ENCODE data around the gene COL20A1.

The COL20A1 gene

GRCh38 chr20:63288581-63289251 lies 4.3 kb upstream of the COL20A1 start:
- Mint-ChIP-seq H3K4me1 (ENCODE audit: low read depth) (no peaks in the 10 kb centered on the region), H3K27me3 (peaks cover 6% of the 10 kb centered on the region), H3K9me3 (no peaks in the 10 kb centered on the region), H3K27ac (no peak overlapping the region), H3K4me3 (no peak overlapping the region), H3K36me3 (ENCODE audit: low read depth) (peaks cover 60% of the 10 kb centered on the region)
- intact Hi-C loops (cut with micrococcal nuclease): no loop called here

- Mint-ChIP-seq H3K27me3 (peaks cover 11% of the 10 kb centered on the region), H3K9me3 (no peaks in the 10 kb centered on the region), H3K27ac (no peak overlapping the region), H3K36me3 (ENCODE audit: low read depth) (peaks cover 52% of the 10 kb centered on the region), H3K4me1 (ENCODE audit: low read depth) (no peaks in the 10 kb centered on the region), H3K4me3 (no peak overlapping the region)
- intact Hi-C loops (cut with micrococcal nuclease): no loop called here
Measured at GRCh38 chr20:63289311-63290135, 3.5 kb upstream of the COL20A1 start.

- no peaks in the 10 kb centered on the region for H3K9me3 Mint-ChIP-seq
- no peak overlapping the region for H3K4me3 Mint-ChIP-seq
- peaks cover 17% of the 10 kb centered on the region for H3K27me3 Mint-ChIP-seq
- intact Hi-C loops (cut with micrococcal nuclease): no loop called here
- H3K27ac Mint-ChIP-seq: peak overlapping the region; percentile 35
- no peaks in the 10 kb centered on the region for H3K4me1 Mint-ChIP-seq (ENCODE audit: low read depth)
- peaks cover 45% of the 10 kb centered on the region for H3K36me3 Mint-ChIP-seq (ENCODE audit: low read depth)
Measured at GRCh38 chr20:63290136-63290676, 2.8 kb upstream of the COL20A1 start.

GRCh38 chr20:63290677-63291472 lies 2.1 kb upstream of the COL20A1 start:
- no peak overlapping the region for H3K4me3 Mint-ChIP-seq
- H3K27ac Mint-ChIP-seq: peak overlapping the region; percentile 35
- intact Hi-C loops (cut with micrococcal nuclease): no loop called here
- H3K9me3 Mint-ChIP-seq: no peaks in the 10 kb centered on the region
- peaks cover 38% of the 10 kb centered on the region for H3K36me3 Mint-ChIP-seq (ENCODE audit: low read depth)
- H3K27me3 Mint-ChIP-seq: peaks cover 23% of the 10 kb centered on the region
- H3K4me1 Mint-ChIP-seq (ENCODE audit: low read depth): no peaks in the 10 kb centered on the region

- Mint-ChIP-seq H3K27ac (no peak overlapping the region), H3K4me3 (no peak overlapping the region), H3K4me1 (ENCODE audit: low read depth) (no peaks in the 10 kb centered on the region), H3K36me3 (ENCODE audit: low read depth) (peaks cover 29% of the 10 kb centered on the region), H3K27me3 (peaks cover 33% of the 10 kb centered on the region), H3K9me3 (no peaks in the 10 kb centered on the region)
- intact Hi-C loops (cut with micrococcal nuclease): no loop called here
Measured at GRCh38 chr20:63291811-63292210, 1.2 kb upstream of the COL20A1 start.

GRCh38 chr20:63292292-63292701 lies 689 bp upstream of the COL20A1 start:
- Mint-ChIP-seq H3K27me3 (peaks cover 35% of the 10 kb centered on the region), H3K27ac (no peak overlapping the region), H3K9me3 (no peaks in the 10 kb centered on the region), H3K4me1 (ENCODE audit: low read depth) (no peaks in the 10 kb centered on the region), H3K36me3 (ENCODE audit: low read depth) (peaks cover 24% of the 10 kb centered on the region), H3K4me3 (no peak overlapping the region)
- intact Hi-C loops (cut with micrococcal nuclease): no loop called here

- H3K4me1 Mint-ChIP-seq (ENCODE audit: low read depth): no peaks in the 10 kb centered on the region
- peaks cover 13% of the 10 kb centered on the region for H3K36me3 Mint-ChIP-seq (ENCODE audit: low read depth)
- no peak overlapping the region for H3K4me3 Mint-ChIP-seq
- no peaks in the 10 kb centered on the region for H3K9me3 Mint-ChIP-seq
- H3K27me3 Mint-ChIP-seq: peaks cover 35% of the 10 kb centered on the region
- intact Hi-C loops (cut with micrococcal nuclease): no loop called here
- H3K27ac Mint-ChIP-seq: no peak overlapping the region
Measured at GRCh38 chr20:63293456-63293855, 470 bp downstream of the COL20A1 start.

- peaks cover 7% of the 10 kb centered on the region for H3K36me3 Mint-ChIP-seq (ENCODE audit: low read depth)
- H3K4me3 Mint-ChIP-seq: no peak overlapping the region
- H3K4me1 Mint-ChIP-seq (ENCODE audit: low read depth): no peaks in the 10 kb centered on the region
- no peak overlapping the region for H3K27ac Mint-ChIP-seq
- H3K27me3 Mint-ChIP-seq: peaks cover 35% of the 10 kb centered on the region
- no peaks in the 10 kb centered on the region for H3K9me3 Mint-ChIP-seq
- intact Hi-C loops (cut with micrococcal nuclease): no loop called here
Measured at GRCh38 chr20:63293871-63294535, 1.0 kb downstream of the COL20A1 start.

- Mint-ChIP-seq H3K27me3 (peaks cover 35% of the 10 kb centered on the region), H3K27ac (no peak overlapping the region), H3K4me1 (ENCODE audit: low read depth) (no peaks in the 10 kb centered on the region), H3K4me3 (no peak overlapping the region), H3K9me3 (no peaks in the 10 kb centered on the region), H3K36me3 (ENCODE audit: low read depth) (peaks cover 2% of the 10 kb centered on the region)
- intact Hi-C loops (cut with micrococcal nuclease): no loop called here
Measured at GRCh38 chr20:63294536-63294900, 1.5 kb downstream of the COL20A1 start.

GRCh38 chr20:63295018-63295417 lies 2.0 kb downstream of the COL20A1 start:
- H3K4me3 Mint-ChIP-seq: no peak overlapping the region
- H3K4me1 Mint-ChIP-seq (ENCODE audit: low read depth): no peaks in the 10 kb centered on the region
- H3K27ac Mint-ChIP-seq: no peak overlapping the region
- H3K36me3 Mint-ChIP-seq (ENCODE audit: low read depth): no peaks in the 10 kb centered on the region
- no peaks in the 10 kb centered on the region for H3K9me3 Mint-ChIP-seq
- intact Hi-C loops (cut with micrococcal nuclease): no loop called here
- peaks cover 35% of the 10 kb centered on the region for H3K27me3 Mint-ChIP-seq

- Mint-ChIP-seq H3K4me1 (ENCODE audit: low read depth) (no peaks in the 10 kb centered on the region), H3K27ac (no peak overlapping the region), H3K4me3 (no peak overlapping the region), H3K36me3 (ENCODE audit: low read depth) (no peaks in the 10 kb centered on the region), H3K9me3 (no peaks in the 10 kb centered on the region), H3K27me3 (peaks cover 35% of the 10 kb centered on the region)
- intact Hi-C loops (cut with micrococcal nuclease): no loop called here
Measured at GRCh38 chr20:63295422-63295821, 2.4 kb downstream of the COL20A1 start.

GRCh38 chr20:63295846-63296245 lies 2.9 kb downstream of the COL20A1 start:
- H3K27ac Mint-ChIP-seq: no peak overlapping the region
- H3K4me3 Mint-ChIP-seq: no peak overlapping the region
- H3K27me3 Mint-ChIP-seq: peaks cover 35% of the 10 kb centered on the region

GRCh38 chr20:63296531-63297299 lies 3.7 kb downstream of the COL20A1 start:
- intact Hi-C loops (cut with micrococcal nuclease): no loop called here
- no peak overlapping the region for H3K4me3 Mint-ChIP-seq
- H3K9me3 Mint-ChIP-seq: peaks cover 6% of the 10 kb centered on the region
- no peaks in the 10 kb centered on the region for H3K4me1 Mint-ChIP-seq (ENCODE audit: low read depth)
- H3K36me3 Mint-ChIP-seq (ENCODE audit: low read depth): no peaks in the 10 kb centered on the region
- H3K27me3 Mint-ChIP-seq: peaks cover 37% of the 10 kb centered on the region
- H3K27ac Mint-ChIP-seq: no peak overlapping the region

More at GRCh38 chr20:63295846-63296245, 2.9 kb downstream of the COL20A1 start:
- H3K36me3 Mint-ChIP-seq (ENCODE audit: low read depth): no peaks in the 10 kb centered on the region
- intact Hi-C loops (cut with micrococcal nuclease): no loop called here
- no peaks in the 10 kb centered on the region for H3K9me3 Mint-ChIP-seq
- H3K4me1 Mint-ChIP-seq (ENCODE audit: low read depth): no peaks in the 10 kb centered on the region
